ENCODE data around the gene ISY1. TPM values are rescaled to one million over a fixed set of nuclear protein-coding genes. Genes with fewer than 3 reads are reported as not detected.
A peak's percentile ranks its signal among the peaks of the same experiment; 100 is the strongest.
"Not testable (repeated sequence)": the region's sequence is repeated elsewhere in the genome, so short reads cannot be mapped to it uniquely, and the experiment has no call there.

ISY1 gene
- total RNA-seq, 2 experiments from 2014 or later: 44.9 to 65.5 TPM

GRCh38 chr3:129185783-129186182 lies 24.9 kb upstream of the ISY1 start:
- DNase-seq: no peak
- H3K9me3 Mint-ChIP-seq (ENCODE audit: low read depth): no peaks in the 10 kb centered on the region
- H3K4me3 Mint-ChIP-seq: no peak overlapping the region
- H3K27me3 Mint-ChIP-seq: no peaks in the 10 kb centered on the region
- POLR2A ChIA-PET: interaction anchor here (0.7 to 1.4 kb wide), 5 partner anchors 10 to 192 kb away, joined by 3 to 5 read pairs (median 4); partner anchors contain the start of genes CFAP92 and COPG1
- H3K4me1 Mint-ChIP-seq: peaks cover 12% of the 10 kb centered on the region
- intact Hi-C loops (cut with DNase I, micrococcal nuclease): loop anchor here in 1 of 2 experiments (10.0 kb wide), 1 partner anchor 1131 kb away; the partner anchor contains the start of gene SEC61A1
- ATAC-seq: no peak
- H3K27ac Mint-ChIP-seq: no peak overlapping the region
- peaks cover 25% of the 10 kb centered on the region for H3K36me3 Mint-ChIP-seq (ENCODE audit: low read depth)
- CTCF ChIA-PET: interaction anchor here (0.6 to 2.8 kb wide), 9 partner anchors 23 to 216 kb away, joined by 3 to 26 read pairs (median 3); no protein-coding TSS in a partner anchor

GRCh38 chr3:129184784-129185542 lies 24.1 kb upstream of the ISY1 start:
- H3K27me3 Mint-ChIP-seq; DNase-seq; ATAC-seq; H3K9me3 Mint-ChIP-seq (ENCODE audit: low read depth): not testable (repeated sequence)
- peak overlapping the region; percentile 99 for H3K27ac Mint-ChIP-seq
- ChIA-PET CTCF (interaction anchor here (1.1 to 2.8 kb wide), 3 partner anchors 23 to 92 kb away, joined by 3 to 26 read pairs (median 12); no protein-coding TSS in a partner anchor), POLR2A (interaction anchor here (1.0 to 1.4 kb wide), 2 partner anchors 12 to 64 kb away, joined by 3 to 4 read pairs; partner anchors contain the start of gene COPG1)
- peak overlapping the region; percentile 96 for H3K4me3 Mint-ChIP-seq
- intact Hi-C loops (cut with DNase I, micrococcal nuclease): loop anchor here (1.0 to 10.0 kb wide), 7 partner anchors 45 to 1130 kb away; partner anchors contain the start of genes RAB7A (in 1 of the 2) and SEC61A1 (in 1 of the 2)
- H3K36me3 Mint-ChIP-seq (ENCODE audit: low read depth): peaks cover 32% of the 10 kb centered on the region
- H3K4me1 Mint-ChIP-seq: peaks cover 19% of the 10 kb centered on the region

GRCh38 chr3:129184396-129184657 lies 23.5 kb upstream of the ISY1 start:
- ATAC-seq (peak; percentile 13), DNase-seq (peak; percentile 48)
- CTCF ChIA-PET: no interaction called here
- H3K36me3 Mint-ChIP-seq (ENCODE audit: low read depth): peaks cover 37% of the 10 kb centered on the region
- H3K4me3 Mint-ChIP-seq: peak overlapping the region; percentile 96
- intact Hi-C loops (cut with DNase I, micrococcal nuclease): loop anchor here (1.0 to 10.0 kb wide), 7 partner anchors 46 to 1130 kb away; partner anchors contain the start of genes RAB7A (in 1 of the 2) and SEC61A1 (in 1 of the 2)
- H3K27ac Mint-ChIP-seq: peak overlapping the region; percentile 99
- peaks cover 23% of the 10 kb centered on the region for H3K4me1 Mint-ChIP-seq
- H3K9me3 Mint-ChIP-seq (ENCODE audit: low read depth): no peaks in the 10 kb centered on the region
- POLR2A ChIA-PET: interaction anchor here (0.6 to 1.5 kb wide), 2 partner anchors 23 to 131 kb away, joined by 3 read pairs; no protein-coding TSS in a partner anchor
- no peaks in the 10 kb centered on the region for H3K27me3 Mint-ChIP-seq

- no peaks in the 10 kb centered on the region for H3K27me3 Mint-ChIP-seq
- H3K36me3 Mint-ChIP-seq (ENCODE audit: low read depth): peaks cover 42% of the 10 kb centered on the region
- peak within 1 kb of the TSS; percentile 96 for H3K4me3 Mint-ChIP-seq
- ChIA-PET POLR2A (interaction anchor here (0.6 to 1.5 kb wide), 4 partner anchors 22 to 135 kb away, joined by 3 read pairs; no protein-coding TSS in a partner anchor), CTCF (interaction anchor here (0.6 to 6.7 kb wide), 4 partner anchors 13 to 65 kb away, joined by 3 to 49 read pairs (median 4); partner anchors contain the start of genes COPG1 and ISY1)
- H3K4me1 Mint-ChIP-seq: peaks cover 29% of the 10 kb centered on the region
- no peaks in the 10 kb centered on the region for H3K9me3 Mint-ChIP-seq (ENCODE audit: low read depth)
- peak; percentile 95 for ATAC-seq
- intact Hi-C loops (cut with DNase I, micrococcal nuclease): loop anchor here (1.0 to 10.0 kb wide), 17 partner anchors 22 to 1129 kb away; partner anchors contain the start of genes COPG1 (in 2 of the 2), ACAD9 (in 1 of the 2), HMCES (in 1 of the 2) and ISY1 (in 1 of the 2)
- peak within 1 kb of the TSS; percentile 99 for H3K27ac Mint-ChIP-seq
- peak; percentile 96 for DNase-seq
Measured at GRCh38 chr3:129183569-129184395, 22.9 kb upstream of the ISY1 start, which contains the start of gene CNBP. Gene CNBP (minus strand): TSS chr3:129183896. CDS start chr3:129171757, 12,139 bp downstream.

- peak overlapping the region; percentile 99 for H3K27ac Mint-ChIP-seq
- no peaks in the 10 kb centered on the region for H3K9me3 Mint-ChIP-seq (ENCODE audit: low read depth)
- intact Hi-C loops (cut with DNase I, micrococcal nuclease): loop anchor here (1.0 to 10.0 kb wide), 15 partner anchors 21 to 1128 kb away; partner anchors contain the start of genes COPG1 (in 2 of the 2), ISY1 (in 2 of the 2), ACAD9 (in 1 of the 2) and HMCES (in 1 of the 2)
- CTCF ChIA-PET: interaction anchor here (0.6 to 6.7 kb wide), 8 partner anchors 12 to 396 kb away, joined by 3 to 49 read pairs (median 3); partner anchors contain the start of gene ISY1
- peak; percentile 52 for DNase-seq
- no peaks in the 10 kb centered on the region for H3K27me3 Mint-ChIP-seq
- POLR2A ChIA-PET: interaction anchor here (0.7 to 1.5 kb wide), 9 partner anchors 13 to 493 kb away, joined by 3 to 5 read pairs (median 3); no protein-coding TSS in a partner anchor
- H3K4me3 Mint-ChIP-seq: peak overlapping the region; percentile 96
- peak; percentile 0 for ATAC-seq
- peaks cover 52% of the 10 kb centered on the region for H3K36me3 Mint-ChIP-seq (ENCODE audit: low read depth)
- peaks cover 38% of the 10 kb centered on the region for H3K4me1 Mint-ChIP-seq
Measured at GRCh38 chr3:129182390-129183185, 21.7 kb upstream of the ISY1 start.

GRCh38 chr3:129181819-129182218 lies 21.0 kb upstream of the ISY1 start:
- Mint-ChIP-seq H3K27me3 (no peaks in the 10 kb centered on the region), H3K4me3 (peak overlapping the region; percentile 96), H3K27ac (peak overlapping the region; percentile 99), H3K4me1 (peaks cover 46% of the 10 kb centered on the region), H3K36me3 (ENCODE audit: low read depth) (peaks cover 59% of the 10 kb centered on the region), H3K9me3 (ENCODE audit: low read depth) (no peaks in the 10 kb centered on the region)
- intact Hi-C loops (cut with DNase I, micrococcal nuclease): loop anchor here (1.0 to 10.0 kb wide), 11 partner anchors 21 to 1127 kb away; partner anchors contain the start of genes ACAD9 (in 1 of the 2), COPG1 (in 1 of the 2), IFT122 (in 1 of the 2) and ISY1 (in 1 of the 2)
- ATAC-seq (no peak), DNase-seq (no peak)
- ChIA-PET POLR2A (interaction anchor here (0.9 to 1.3 kb wide), 3 partner anchors 12 to 61 kb away, joined by 3 to 4 read pairs (median 3); no protein-coding TSS in a partner anchor), CTCF (interaction anchor here (0.6 to 6.7 kb wide), 5 partner anchors 20 to 395 kb away, joined by 3 to 49 read pairs (median 3); partner anchors contain the start of gene ISY1)

- intact Hi-C loops (cut with DNase I, micrococcal nuclease): loop anchor here (5.0 to 10.0 kb wide), 4 partner anchors 52 to 1126 kb away; partner anchors contain the start of genes RAB7A (in 1 of the 2) and SEC61A1 (in 1 of the 2)
- DNase-seq (no peak), ATAC-seq (no peak)
- Mint-ChIP-seq H3K36me3 (ENCODE audit: low read depth) (peaks cover 73% of the 10 kb centered on the region), H3K27ac (peak overlapping the region; percentile 99), H3K4me3 (peak overlapping the region; percentile 96), H3K9me3 (ENCODE audit: low read depth) (no peaks in the 10 kb centered on the region), H3K4me1 (peaks cover 51% of the 10 kb centered on the region), H3K27me3 (no peaks in the 10 kb centered on the region)
- CTCF ChIA-PET: interaction anchor here (0.7 to 6.7 kb wide), 2 partner anchors 19 to 65 kb away, joined by 3 to 49 read pairs; partner anchors contain the start of gene ISY1
- POLR2A ChIA-PET: interaction anchor here (0.7 kb wide), 1 partner anchor 14 kb away, joined by 8 read pairs; no protein-coding TSS in a partner anchor
Measured at GRCh38 chr3:129180461-129180860, 19.6 kb upstream of the ISY1 start.

- intact Hi-C loops (cut with DNase I, micrococcal nuclease): no loop called here
- Mint-ChIP-seq H3K4me1 (peaks cover 80% of the 10 kb centered on the region), H3K27me3 (no peaks in the 10 kb centered on the region), H3K4me3 (peak overlapping the region; percentile 55), H3K36me3 (ENCODE audit: low read depth) (peaks cover 72% of the 10 kb centered on the region), H3K9me3 (ENCODE audit: low read depth) (no peaks in the 10 kb centered on the region), H3K27ac (peak overlapping the region; percentile 67)
- ChIA-PET CTCF (interaction anchor here (0.6 to 1.9 kb wide), 2 partner anchors 14 to 379 kb away, joined by 3 to 6 read pairs; no protein-coding TSS in a partner anchor), POLR2A (interaction anchor here (0.5 to 1.2 kb wide), 2 partner anchors 40 to 160 kb away, joined by 4 to 5 read pairs; no protein-coding TSS in a partner anchor)
- ATAC-seq: no peak
- no peak for DNase-seq
Measured at GRCh38 chr3:129176051-129176450, 15.2 kb upstream of the ISY1 start.

GRCh38 chr3:129173725-129174124 lies 12.9 kb upstream of the ISY1 start:
- Mint-ChIP-seq H3K4me3 (no peak overlapping the region), H3K27ac (peak overlapping the region; percentile 69), H3K36me3 (ENCODE audit: low read depth) (peaks cover 71% of the 10 kb centered on the region), H3K4me1 (peaks cover 63% of the 10 kb centered on the region), H3K27me3 (no peaks in the 10 kb centered on the region), H3K9me3 (ENCODE audit: low read depth) (no peaks in the 10 kb centered on the region)
- ChIA-PET POLR2A (no interaction called here), CTCF (no interaction called here)
- intact Hi-C loops (cut with DNase I, micrococcal nuclease): no loop called here
- no peak for DNase-seq
- no peak for ATAC-seq
